Gastroesophageal sphincter (tissue), 3 donors: ENCODE measurements around the gene DPF3.

Source experiments
- EP300 ChIP-seq: sonication (generic); formaldehyde crosslinking; IDR thresholded peaks from one replicate; pipeline ENCODE4 v1.6.1; 2017; ENCODE audit warnings: antibody characterized with exemption, mild to moderate bottlenecking
- POLR2A ChIP-seq, 2 donors: fragments of 450-650 bp; IDR thresholded peaks; one replicate each; pipeline ENCODE4 v1.6.1; 2017; ENCODE audit warnings: antibody characterized with exemption in 2 of 2, mild to moderate bottlenecking in 2 of 2, moderate library complexity in 1 of 2
- TF ChIP-seq, protein P1 (sequence below), 4 experiments: fragments of 200-600 bp in 2 of 4; fragments of 450-650 bp in 2 of 4; sonication (generic) in 1 of 4; IDR thresholded peaks; one replicate each; pipeline ENCODE4 v1.5.1; 2017 to 2019; ENCODE audit warnings: antibody characterized with exemption in 4 of 4, mild to moderate bottlenecking in 2 of 4, moderate library complexity in 2 of 4

GRCh38 chr14:72939630-72940029 lies 45.7 kb upstream of the DPF3 start:
- TF ChIP-seq, protein P1, sequence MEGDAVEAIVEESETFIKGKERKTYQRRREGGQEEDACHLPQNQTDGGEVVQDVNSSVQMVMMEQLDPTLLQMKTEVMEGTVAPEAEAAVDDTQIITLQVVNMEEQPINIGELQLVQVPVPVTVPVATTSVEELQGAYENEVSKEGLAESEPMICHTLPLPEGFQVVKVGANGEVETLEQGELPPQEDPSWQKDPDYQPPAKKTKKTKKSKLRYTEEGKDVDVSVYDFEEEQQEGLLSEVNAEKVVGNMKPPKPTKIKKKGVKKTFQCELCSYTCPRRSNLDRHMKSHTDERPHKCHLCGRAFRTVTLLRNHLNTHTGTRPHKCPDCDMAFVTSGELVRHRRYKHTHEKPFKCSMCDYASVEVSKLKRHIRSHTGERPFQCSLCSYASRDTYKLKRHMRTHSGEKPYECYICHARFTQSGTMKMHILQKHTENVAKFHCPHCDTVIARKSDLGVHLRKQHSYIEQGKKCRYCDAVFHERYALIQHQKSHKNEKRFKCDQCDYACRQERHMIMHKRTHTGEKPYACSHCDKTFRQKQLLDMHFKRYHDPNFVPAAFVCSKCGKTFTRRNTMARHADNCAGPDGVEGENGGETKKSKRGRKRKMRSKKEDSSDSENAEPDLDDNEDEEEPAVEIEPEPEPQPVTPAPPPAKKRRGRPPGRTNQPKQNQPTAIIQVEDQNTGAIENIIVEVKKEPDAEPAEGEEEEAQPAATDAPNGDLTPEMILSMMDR (IDR thresholded peaks at IDR 0.05): no peak
- TF ChIP-seq POLR2A (IDR thresholded peaks at IDR 0.05) (no peak), EP300 (no peak)
